ENCODE data around the gene MRRF.

DNA sequence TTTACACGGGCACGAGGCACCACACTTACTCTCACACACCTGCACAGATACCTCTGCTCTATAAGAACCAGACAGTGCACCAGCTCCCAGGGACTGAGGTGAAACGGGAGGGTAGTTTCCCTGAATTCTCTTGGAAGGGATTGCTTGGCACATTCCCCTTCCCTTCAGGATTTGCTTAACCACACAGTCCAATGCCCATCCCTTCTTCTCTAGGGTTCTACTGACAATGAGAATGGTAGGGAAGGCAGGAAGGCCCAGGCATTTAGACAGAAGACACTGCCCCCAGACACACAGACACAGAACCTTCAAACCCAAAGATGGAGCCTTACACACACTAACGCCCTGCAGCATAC is 35.2 kb upstream of the MRRF start:
- TF ChIP-seq POLR2A (IDR thresholded peaks at IDR 0.05) = no peak
- TF ChIP-seq, protein P1, sequence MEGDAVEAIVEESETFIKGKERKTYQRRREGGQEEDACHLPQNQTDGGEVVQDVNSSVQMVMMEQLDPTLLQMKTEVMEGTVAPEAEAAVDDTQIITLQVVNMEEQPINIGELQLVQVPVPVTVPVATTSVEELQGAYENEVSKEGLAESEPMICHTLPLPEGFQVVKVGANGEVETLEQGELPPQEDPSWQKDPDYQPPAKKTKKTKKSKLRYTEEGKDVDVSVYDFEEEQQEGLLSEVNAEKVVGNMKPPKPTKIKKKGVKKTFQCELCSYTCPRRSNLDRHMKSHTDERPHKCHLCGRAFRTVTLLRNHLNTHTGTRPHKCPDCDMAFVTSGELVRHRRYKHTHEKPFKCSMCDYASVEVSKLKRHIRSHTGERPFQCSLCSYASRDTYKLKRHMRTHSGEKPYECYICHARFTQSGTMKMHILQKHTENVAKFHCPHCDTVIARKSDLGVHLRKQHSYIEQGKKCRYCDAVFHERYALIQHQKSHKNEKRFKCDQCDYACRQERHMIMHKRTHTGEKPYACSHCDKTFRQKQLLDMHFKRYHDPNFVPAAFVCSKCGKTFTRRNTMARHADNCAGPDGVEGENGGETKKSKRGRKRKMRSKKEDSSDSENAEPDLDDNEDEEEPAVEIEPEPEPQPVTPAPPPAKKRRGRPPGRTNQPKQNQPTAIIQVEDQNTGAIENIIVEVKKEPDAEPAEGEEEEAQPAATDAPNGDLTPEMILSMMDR (IDR thresholded peaks at IDR 0.05 in 4 of 5, conservative IDR thresholded peaks at IDR 0.05 in 1 of 5) = no peak
